ENCODE data around the gene PLS3. TPM values are rescaled to one million over a fixed set of nuclear protein-coding genes. Genes with fewer than 3 reads are reported as not detected.
A peak's percentile ranks its signal among the peaks of the same experiment; 100 is the strongest.

PLS3 gene
- total and polyA plus RNA-seq, 2 donors from 2014 or later, result 97.4 to 110 TPM

- TF ChIP-seq, protein P1, sequence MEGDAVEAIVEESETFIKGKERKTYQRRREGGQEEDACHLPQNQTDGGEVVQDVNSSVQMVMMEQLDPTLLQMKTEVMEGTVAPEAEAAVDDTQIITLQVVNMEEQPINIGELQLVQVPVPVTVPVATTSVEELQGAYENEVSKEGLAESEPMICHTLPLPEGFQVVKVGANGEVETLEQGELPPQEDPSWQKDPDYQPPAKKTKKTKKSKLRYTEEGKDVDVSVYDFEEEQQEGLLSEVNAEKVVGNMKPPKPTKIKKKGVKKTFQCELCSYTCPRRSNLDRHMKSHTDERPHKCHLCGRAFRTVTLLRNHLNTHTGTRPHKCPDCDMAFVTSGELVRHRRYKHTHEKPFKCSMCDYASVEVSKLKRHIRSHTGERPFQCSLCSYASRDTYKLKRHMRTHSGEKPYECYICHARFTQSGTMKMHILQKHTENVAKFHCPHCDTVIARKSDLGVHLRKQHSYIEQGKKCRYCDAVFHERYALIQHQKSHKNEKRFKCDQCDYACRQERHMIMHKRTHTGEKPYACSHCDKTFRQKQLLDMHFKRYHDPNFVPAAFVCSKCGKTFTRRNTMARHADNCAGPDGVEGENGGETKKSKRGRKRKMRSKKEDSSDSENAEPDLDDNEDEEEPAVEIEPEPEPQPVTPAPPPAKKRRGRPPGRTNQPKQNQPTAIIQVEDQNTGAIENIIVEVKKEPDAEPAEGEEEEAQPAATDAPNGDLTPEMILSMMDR (IDR thresholded peaks at IDR 0.05; ENCODE audit: borderline replicate concordance, extremely low read depth, insufficient read depth), result no peak
- DNase-seq, result no peak
- Histone ChIP-seq H3K27me3 (ENCODE audit: control insufficient read depth, insufficient read depth, low read length) (peaks cover 10% of the 10 kb centered on the region), H3K4me1 (ENCODE audit: control insufficient read depth in 2 of 3, insufficient read depth in 2 of 3, low read depth in 1 of 3, low read length in 3 of 3) (no peaks in the 10 kb centered on the region), H3K4me3 (ENCODE audit: low read length in 3 of 3) (no peak overlapping the region), H3K9me3 (ENCODE audit: control insufficient read depth in 2 of 3, insufficient read depth in 1 of 3, low read length in 3 of 3) (no peaks in the 10 kb centered on the region), H3K9ac (ENCODE audit: low read length in 3 of 3) (no peak overlapping the region), H3K36me3 (ENCODE audit: control insufficient read depth in 2 of 3, insufficient read depth in 3 of 3, low read length in 3 of 3) (no peaks in the 10 kb centered on the region), H3K27ac (ENCODE audit: low read depth in 2 of 2, low read length in 2 of 2) (no peak overlapping the region)
- no peak for FAIRE-seq
- intact Hi-C loops (cut with DNase I), result no loop called here
Observed at GRCh38 chrX:115696039-115696438, 135.1 kb downstream of the PLS3 start.

DNA sequence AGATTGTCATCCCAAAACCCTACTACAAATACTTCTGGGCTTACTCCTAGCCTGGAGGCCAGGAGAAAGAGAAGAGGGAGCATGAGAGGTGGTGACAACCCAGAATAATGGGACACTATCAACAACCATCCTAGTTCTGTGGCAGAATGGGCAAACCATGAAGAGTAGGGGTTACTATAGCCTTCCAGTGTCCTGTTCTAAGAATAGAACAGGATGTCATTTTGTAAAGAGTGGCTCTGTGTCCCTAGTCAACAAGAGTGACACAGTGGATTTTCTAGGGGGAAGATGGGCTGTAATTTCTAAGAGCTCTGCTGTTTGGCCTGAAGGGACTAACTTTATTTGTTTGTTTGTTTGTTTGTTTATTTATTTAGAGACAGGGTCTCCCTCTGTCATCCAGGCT, 136.0 kb downstream of the PLS3 start:
- FAIRE-seq, result no peak
- Histone ChIP-seq H3K4me3 (ENCODE audit: low read length in 3 of 3) (no peak overlapping the region), H3K27me3 (ENCODE audit: control insufficient read depth, insufficient read depth, low read length) (peaks cover 10% of the 10 kb centered on the region), H3K36me3 (ENCODE audit: control insufficient read depth in 2 of 3, insufficient read depth in 3 of 3, low read length in 3 of 3) (no peaks in the 10 kb centered on the region), H3K9ac (ENCODE audit: low read length in 3 of 3) (no peak overlapping the region), H3K9me3 (ENCODE audit: control insufficient read depth in 2 of 3, insufficient read depth in 1 of 3, low read length in 3 of 3) (no peaks in the 10 kb centered on the region), H3K27ac (ENCODE audit: low read depth in 2 of 2, low read length in 2 of 2) (no peak overlapping the region), H3K4me1 (ENCODE audit: control insufficient read depth in 2 of 3, insufficient read depth in 2 of 3, low read depth in 1 of 3, low read length in 3 of 3) (no peaks in the 10 kb centered on the region)
- TF ChIP-seq, protein P1 (IDR thresholded peaks at IDR 0.05; ENCODE audit: borderline replicate concordance, extremely low read depth, insufficient read depth), result no peak
- DNase-seq, result no peak
- intact Hi-C loops (cut with DNase I), result no loop called here

DNA sequence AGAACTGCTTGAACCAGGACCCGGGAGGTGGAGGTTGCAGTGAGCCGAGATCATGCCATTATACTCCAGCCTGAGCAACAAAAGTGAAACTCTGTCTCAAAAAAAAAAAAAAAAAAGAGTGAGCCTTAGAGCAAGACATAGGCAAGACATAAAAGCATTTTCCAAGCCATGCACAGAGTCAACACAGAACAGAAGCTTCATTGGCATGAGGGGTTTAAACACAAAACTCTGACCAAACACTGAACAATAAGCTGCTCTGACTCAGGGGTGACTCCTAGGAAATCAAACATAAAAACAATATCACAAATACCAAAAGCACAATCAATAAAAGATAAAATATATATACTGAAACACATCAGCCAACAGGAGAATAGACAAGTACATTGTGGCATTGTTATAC, 136.8 kb downstream of the PLS3 start:
- Histone ChIP-seq H3K9me3 (ENCODE audit: control insufficient read depth in 2 of 3, insufficient read depth in 1 of 3, low read length in 3 of 3) (no peaks in the 10 kb centered on the region), H3K9ac (ENCODE audit: low read length in 3 of 3) (no peak overlapping the region), H3K4me3 (ENCODE audit: low read length in 3 of 3) (no peak overlapping the region), H3K27me3 (ENCODE audit: control insufficient read depth, insufficient read depth, low read length) (peaks cover 10% of the 10 kb centered on the region), H3K27ac (ENCODE audit: low read depth in 2 of 2, low read length in 2 of 2) (no peak overlapping the region), H3K36me3 (ENCODE audit: control insufficient read depth in 2 of 3, insufficient read depth in 3 of 3, low read length in 3 of 3) (no peaks in the 10 kb centered on the region), H3K4me1 (ENCODE audit: control insufficient read depth in 2 of 3, insufficient read depth in 2 of 3, low read depth in 1 of 3, low read length in 3 of 3) (no peaks in the 10 kb centered on the region)
- DNase-seq, result no peak
- intact Hi-C loops (cut with DNase I), result no loop called here
- peak; percentile 70 for FAIRE-seq
- TF ChIP-seq, protein P1 (IDR thresholded peaks at IDR 0.05; ENCODE audit: borderline replicate concordance, extremely low read depth, insufficient read depth), result no peak

Measured in kidney (tissue), 14 donors.